Lower leg skin (tissue), 4 donors: ENCODE measurements around the gene TCN1. TPM values are rescaled to one million over a fixed set of nuclear protein-coding genes. Genes with fewer than 3 reads are reported as not detected.

Experiments used
- DNase-seq, 2 donors: peaks; one replicate each; pipeline ENCODE4 v3.0.0-alpha.2; 2019; ENCODE audit warnings: low spot score in 2 of 2
- H3K4me3 ChIP-seq: fragments of 200-600 bp; sonication (generic); 2 replicates; pipeline ENCODE4 v1.5.1; 2017; ENCODE audit warnings: mild to moderate bottlenecking, low read depth; ENCODE audit not compliant: poor library complexity, severe bottlenecking
- POLR2A ChIP-seq, 2 donors: fragments of 450-650 bp; IDR thresholded peaks; one replicate each; pipeline ENCODE4 v1.6.1; 2016 to 2017; ENCODE audit warnings: antibody characterized with exemption in 2 of 2, mild to moderate bottlenecking in 1 of 2, moderate library complexity in 1 of 2
- WGBS, 2 donors: methylation state at CpG; one replicate each; pipeline ENCODE4 v1.1.5; 2018; 5-methylcytosine and 5-hydroxymethylcytosine counted together
- intact Hi-C: fragments of 100-400 bp; cut with DNase I; formaldehyde crosslinking; loops from one replicate; pipeline ENCODE4 v1.15.0; 2023; ENCODE audit warnings: low total_unique reads
- total RNA-seq, 4 donors: library from RNA; depleted of rRNA; stranded (reverse); fragments of >200 nt; gene quantifications; one replicate each; pipeline ENCODE4 v1.1.0, GENCODE V29; 2016
- TF ChIP-seq, protein P1 (sequence below), 3 donors: fragments of 450-650 bp; IDR thresholded peaks; one replicate each; pipeline ENCODE4 v1.5.1; 2016; ENCODE audit warnings: antibody characterized with exemption in 3 of 3, mild to moderate bottlenecking in 3 of 3, moderate library complexity in 2 of 3

TCN1 gene
- total RNA-seq, 4 donors from 2014 or later = 0.84 to 4.2 (median 1.5) TPM

DNA sequence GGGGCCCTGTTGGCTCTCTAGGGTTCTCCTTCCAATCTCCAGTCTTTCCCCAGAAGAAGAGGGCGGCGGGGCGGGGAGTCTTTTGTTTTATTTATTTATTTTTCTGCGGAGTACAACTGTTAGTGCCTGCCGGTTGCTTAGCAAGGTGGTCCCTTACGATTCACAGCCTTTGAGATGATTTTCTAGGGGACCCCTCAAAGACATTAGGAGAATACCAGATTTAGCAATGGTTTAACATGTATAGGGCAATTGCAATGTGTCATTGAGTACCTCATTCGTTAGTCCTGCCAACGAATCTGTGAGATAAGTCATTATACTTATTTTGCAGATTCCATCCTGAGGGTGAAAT is 55.4 kb downstream of the TCN1 start:
- TF ChIP-seq, protein P1, sequence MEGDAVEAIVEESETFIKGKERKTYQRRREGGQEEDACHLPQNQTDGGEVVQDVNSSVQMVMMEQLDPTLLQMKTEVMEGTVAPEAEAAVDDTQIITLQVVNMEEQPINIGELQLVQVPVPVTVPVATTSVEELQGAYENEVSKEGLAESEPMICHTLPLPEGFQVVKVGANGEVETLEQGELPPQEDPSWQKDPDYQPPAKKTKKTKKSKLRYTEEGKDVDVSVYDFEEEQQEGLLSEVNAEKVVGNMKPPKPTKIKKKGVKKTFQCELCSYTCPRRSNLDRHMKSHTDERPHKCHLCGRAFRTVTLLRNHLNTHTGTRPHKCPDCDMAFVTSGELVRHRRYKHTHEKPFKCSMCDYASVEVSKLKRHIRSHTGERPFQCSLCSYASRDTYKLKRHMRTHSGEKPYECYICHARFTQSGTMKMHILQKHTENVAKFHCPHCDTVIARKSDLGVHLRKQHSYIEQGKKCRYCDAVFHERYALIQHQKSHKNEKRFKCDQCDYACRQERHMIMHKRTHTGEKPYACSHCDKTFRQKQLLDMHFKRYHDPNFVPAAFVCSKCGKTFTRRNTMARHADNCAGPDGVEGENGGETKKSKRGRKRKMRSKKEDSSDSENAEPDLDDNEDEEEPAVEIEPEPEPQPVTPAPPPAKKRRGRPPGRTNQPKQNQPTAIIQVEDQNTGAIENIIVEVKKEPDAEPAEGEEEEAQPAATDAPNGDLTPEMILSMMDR (IDR thresholded peaks at IDR 0.05) = no peak
- no peak for TF ChIP-seq POLR2A (IDR thresholded peaks at IDR 0.05)
- no peak for DNase-seq
- H3K4me3 ChIP-seq = no peak overlapping the region
- intact Hi-C loops = loop anchor here (5.0 kb wide), 1 partner anchor 1124 kb away; no protein-coding TSS in a partner anchor
- 10 to 13% methylated on average over 8 of the region's 8 CpGs for WGBS, 2 donors

DNA sequence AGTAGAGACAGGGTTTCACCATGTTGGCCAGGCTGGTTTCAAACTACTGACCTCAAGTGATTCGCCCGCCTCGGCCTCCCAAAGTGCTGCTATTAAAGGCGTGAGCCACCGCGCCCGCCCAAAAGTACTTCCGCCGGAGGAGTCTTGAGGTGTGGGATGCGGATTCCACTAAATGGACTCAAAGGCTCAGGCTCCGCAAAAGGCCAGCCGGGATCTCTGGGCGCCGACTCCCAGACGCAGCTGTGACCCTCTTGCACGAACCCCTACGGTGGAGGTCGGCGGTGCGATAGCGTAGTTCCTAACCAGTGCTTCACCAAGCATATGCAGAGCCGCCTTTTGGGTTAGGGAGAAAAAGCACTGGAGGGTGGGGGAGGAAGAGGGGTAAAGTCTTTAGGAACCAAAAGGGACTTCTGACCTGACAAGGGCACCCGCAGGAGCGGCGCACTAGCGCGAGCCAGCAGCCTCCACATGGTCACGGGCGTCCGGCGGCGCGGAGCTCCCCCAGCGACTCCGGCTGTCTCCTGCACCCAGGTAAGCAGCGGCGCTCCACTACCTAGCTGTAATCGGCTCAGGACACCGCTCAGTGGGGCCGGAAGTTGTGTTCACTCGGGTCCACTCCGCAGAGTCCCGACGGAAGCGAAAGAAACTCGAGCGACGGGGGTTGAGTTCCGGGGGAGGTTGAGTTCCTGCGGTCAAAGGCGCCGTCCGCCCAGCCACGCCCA is 55.9 kb downstream of the TCN1 start, which contains the start of gene MRPL16:
TSS of gene MRPL16 (minus strand) at position 590 of the 722 bp plus-strand sequence. CDS start at position 470, 120 bp downstream.
- H3K4me3 ChIP-seq = peak within 1 kb of the TSS; percentile 93
- intact Hi-C loops = loop anchor here (5.0 kb wide), 1 partner anchor 1123 kb away; no protein-coding TSS in a partner anchor
- no peak for TF ChIP-seq POLR2A (IDR thresholded peaks at IDR 0.05)
- TF ChIP-seq, protein P1 (IDR thresholded peaks at IDR 0.05) = no peak
- DNase-seq = peak; percentile 82 to 97
- WGBS, 2 donors = 0% methylated on average over 54 of the region's 54 CpGs

DNA sequence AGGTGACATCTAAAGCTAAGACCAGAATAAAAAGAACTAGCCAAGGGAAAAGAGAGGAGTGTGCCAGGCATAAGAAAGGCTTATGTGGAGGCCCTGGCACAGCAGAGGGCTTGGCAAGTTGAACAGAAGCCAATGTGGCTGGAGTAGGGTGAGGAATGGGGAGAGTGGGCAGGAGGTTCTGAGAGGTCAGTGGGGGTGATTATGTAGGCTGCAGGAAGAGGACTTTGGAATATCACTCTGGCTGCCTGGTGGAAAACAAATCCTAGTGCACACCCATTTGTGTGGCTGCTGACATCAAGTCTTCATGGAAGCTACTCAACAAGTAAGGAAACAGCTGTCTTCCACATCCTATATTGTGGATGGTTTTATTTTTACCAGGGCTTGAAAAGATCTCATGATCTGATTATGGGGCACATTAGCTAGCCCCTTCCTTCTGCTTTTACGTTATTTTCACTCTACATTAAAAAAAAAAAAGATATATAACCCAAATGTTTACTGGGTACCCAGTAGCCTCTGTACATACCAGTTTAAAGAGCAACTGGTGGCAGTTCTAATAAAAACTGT is 59.2 kb downstream of the TCN1 start:
- intact Hi-C loops = loop anchor here (10.0 kb wide), 1 partner anchor 112 kb away; no protein-coding TSS in a partner anchor
- WGBS, 2 donors = 57 to 68% methylated on average over 1 of the region's 1 CpG
- no peak overlapping the region for H3K4me3 ChIP-seq
- no peak for DNase-seq
- TF ChIP-seq, protein P1 (IDR thresholded peaks at IDR 0.05) = no peak
- TF ChIP-seq POLR2A (IDR thresholded peaks at IDR 0.05) = no peak

DNA sequence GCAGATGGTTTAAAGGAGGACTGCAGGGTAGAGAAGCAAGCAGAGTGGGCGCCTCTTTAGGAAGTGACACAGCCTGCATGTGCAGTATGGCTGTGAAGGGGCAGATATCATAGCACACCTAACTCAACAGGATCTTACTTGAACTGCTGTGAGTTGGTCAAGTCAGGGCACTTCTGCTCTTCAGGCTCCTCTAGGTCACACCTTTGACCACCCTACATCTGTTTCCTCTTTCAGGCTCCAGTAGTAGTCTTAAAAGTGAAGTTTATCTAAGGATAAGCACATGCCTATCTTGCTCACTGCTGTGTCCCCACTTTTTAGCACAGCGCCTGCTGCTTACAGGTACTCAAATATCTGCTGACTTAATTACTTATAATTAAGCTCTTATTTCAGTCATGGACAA is 62.2 kb downstream of the TCN1 start:
- TF ChIP-seq, protein P1 (IDR thresholded peaks at IDR 0.05) = no peak
- no peak for TF ChIP-seq POLR2A (IDR thresholded peaks at IDR 0.05)
- no peak overlapping the region for H3K4me3 ChIP-seq
- intact Hi-C loops = loop anchor here (5.0 to 10.0 kb wide), 2 partner anchors 52 to 109 kb away; no protein-coding TSS in a partner anchor
- WGBS, 2 donors = 87 to 98% methylated on average over 2 of the region's 2 CpGs
- DNase-seq = no peak

Other genes with a start within 250 kb of the TCN1 start
- gene PATL1, start 197.4 kb downstream of the TCN1 start, total RNA-seq = 10 to 100 TPM; 17.4 to 21.7 (median 18.5) TPM
- gene OR10V1, start 152.6 kb downstream of the TCN1 start, total RNA-seq = not detected
- gene STX3, start 111.1 kb downstream of the TCN1 start, total RNA-seq = 10 to 100 TPM; 23.5 to 39.4 (median 33.4) TPM
- gene MRPL16, start 55.7 kb downstream of the TCN1 start, total RNA-seq = 10 to 100 TPM; 21.4 to 35.6 (median 28.8) TPM
- not detected for gene CBLIF, start 21.0 kb downstream of the TCN1 start, total RNA-seq
- not detected for gene OOSP3, start 12.3 kb upstream of the TCN1 start, total RNA-seq
- gene OOSP1, start 71.9 kb upstream of the TCN1 start, total RNA-seq = not detected
- not detected for gene OOSP4A, start 97.5 kb upstream of the TCN1 start, total RNA-seq
- not detected for gene OOSP4B, start 150.7 kb upstream of the TCN1 start, total RNA-seq
- not detected for gene OOSP2, start 173.9 kb upstream of the TCN1 start, total RNA-seq
- not detected for gene MS4A3, start 190.2 kb upstream of the TCN1 start, total RNA-seq
- gene MS4A2, start 222.2 kb upstream of the TCN1 start, total RNA-seq = 1 to 10 TPM in 1 of 4 donors, under 1 TPM in 3; 0.13 to 1.8 (median 0.32) TPM